HEK293 (cell line): Measurements from ENCODE around the gene SLC16A11.

Experiments used
- CTCF ChIA-PET: fragments of 350-600 bp; formaldehyde crosslinking; extraction: SDS; loops from one replicate; lab custom pipeline; 2021; ENCODE audit warnings: antibody characterized with exemption; lab: Yijun Ruan, JAX
- POLR2A ChIA-PET: fragments of 300-600 bp; formaldehyde crosslinking; extraction: SDS; loops from one replicate; lab custom pipeline; 2020; ENCODE audit warnings: antibody characterized with exemption, inconsistent platforms; lab: Yijun Ruan, JAX
- H3K27ac ChIP-seq: fragments of 200-500 bp; sonication (Bioruptor generic); 2 replicates; pipeline ENCODE4 v1.5.1; 2014; ENCODE audit warnings: low read depth, low read length, control low read depth, inconsistent platforms; ENCODE audit errors: extremely low read depth
- H3K36me3 ChIP-seq, 2 experiments: fragments of 200-500 bp in 1 of 2; sonication (Bioruptor generic) in 1 of 2; 1 replicate in 1 of 2; 2 replicates in 1 of 2; pipeline ENCODE4 v1.5.1; 2014 to 2017; ENCODE audit warnings: inconsistent platforms in 2 of 2, low read length in 2 of 2; ENCODE audit not compliant: control insufficient read depth in 2 of 2, insufficient read depth in 1 of 2
- H3K4me1 ChIP-seq: fragments of 200-500 bp; sonication (Bioruptor generic); 2 replicates; pipeline ENCODE4 v1.5.1; 2014; ENCODE audit warnings: mild to moderate bottlenecking, low read length, inconsistent platforms; ENCODE audit not compliant: control insufficient read depth, insufficient read depth
- H3K4me3 ChIP-seq: 2 replicates; pipeline ENCODE4 v1.5.1; 2011; ENCODE audit warnings: low read depth, mild to moderate bottlenecking, control low read depth, low read length, moderate library complexity
- H3K9me3 ChIP-seq: fragments of 200-500 bp; sonication (Bioruptor generic); 2 replicates; pipeline ENCODE4 v1.5.1; 2014; ENCODE audit warnings: low read depth, low read length, inconsistent platforms; ENCODE audit not compliant: control insufficient read depth, insufficient read depth
- EGR2 ChIP-seq: fragments of 450-650 bp; formaldehyde crosslinking; IDR thresholded peaks from 2 replicates; pipeline ENCODE4 v1.5.1; 2016; ENCODE audit warnings: low read depth, missing biosample characterization, missing genetic modification characterization
- GLIS2 ChIP-seq: fragments of 450-650 bp; formaldehyde crosslinking; IDR thresholded peaks from 2 replicates; pipeline ENCODE4 v1.5.1; 2016; ENCODE audit warnings: missing biosample characterization, missing genetic modification characterization
- KLF10 ChIP-seq: fragments of 450-650 bp; IDR thresholded peaks from 2 replicates; pipeline ENCODE4 v1.5.1; 2018; ENCODE audit warnings: missing biosample characterization, mild to moderate bottlenecking, missing genetic modification characterization
- REPIN1 ChIP-seq: fragments of 450-650 bp; formaldehyde crosslinking; IDR thresholded peaks from 2 replicates; pipeline ENCODE4 v1.5.1; 2017; ENCODE audit warnings: missing biosample characterization, missing genetic modification characterization, low read depth
- ZBTB48 ChIP-seq: fragments of 450-650 bp; formaldehyde crosslinking; IDR thresholded peaks from 2 replicates; pipeline ENCODE4 v1.5.1; 2016; ENCODE audit warnings: missing biosample characterization, missing genetic modification characterization
- ZFHX2 ChIP-seq: fragments of 450-650 bp; formaldehyde crosslinking; conservative IDR thresholded peaks from 2 replicates; pipeline ENCODE4 v1.5.1; 2016; ENCODE audit warnings: missing biosample characterization, missing genetic modification characterization
- ZNF138 ChIP-seq: fragments of 450-650 bp; formaldehyde crosslinking; IDR thresholded peaks from 2 replicates; pipeline ENCODE4 v1.5.1; 2016; ENCODE audit warnings: missing biosample characterization, missing genetic modification characterization, borderline replicate concordance
- ZNF19 ChIP-seq: fragments of 450-650 bp; formaldehyde crosslinking; IDR thresholded peaks from 2 replicates; pipeline ENCODE4; 2016; ENCODE audit warnings: missing biosample characterization, missing genetic modification characterization, low read depth
- ZNF211 ChIP-seq: fragments of 450-650 bp; formaldehyde crosslinking; IDR thresholded peaks from 2 replicates; pipeline ENCODE4 v1.5.1; 2016; ENCODE audit warnings: low read depth, missing biosample characterization, missing genetic modification characterization
- ZNF248 ChIP-seq: fragments of 450-650 bp; formaldehyde crosslinking; IDR thresholded peaks from 2 replicates; pipeline ENCODE4 v1.5.1; 2017; ENCODE audit warnings: missing biosample characterization, missing genetic modification characterization
- ZNF335 ChIP-seq: fragments of 450-650 bp; formaldehyde crosslinking; conservative IDR thresholded peaks from 2 replicates; pipeline ENCODE4 v1.5.1; 2016; ENCODE audit warnings: missing biosample characterization, missing genetic modification characterization
- TF ChIP-seq, protein P1 (sequence below): fragments of 450-650 bp; formaldehyde crosslinking; IDR thresholded peaks from 2 replicates; pipeline ENCODE4 v1.5.1; 2016; ENCODE audit warnings: missing biosample characterization, missing genetic modification characterization
- TF ChIP-seq, protein P2 (sequence below): fragments of 450-650 bp; formaldehyde crosslinking; IDR thresholded peaks from 2 replicates; pipeline ENCODE4 v1.5.1; 2016; ENCODE audit warnings: missing biosample characterization, missing genetic modification characterization
- TF ChIP-seq, protein P3 (sequence below): fragments of 450-650 bp; formaldehyde crosslinking; optimal IDR thresholded peaks from 2 replicates; pipeline ENCODE3; 2016; ENCODE audit warnings: missing biosample characterization, mild to moderate bottlenecking, missing genetic modification characterization
- TF ChIP-seq, protein P4 (sequence below): fragments of 450-650 bp; formaldehyde crosslinking; IDR thresholded peaks from 2 replicates; pipeline ENCODE4 v1.5.1; 2017; ENCODE audit warnings: missing biosample characterization, missing genetic modification characterization
- TF ChIP-seq, protein P5 (sequence below): fragments of 450-650 bp; formaldehyde crosslinking; IDR thresholded peaks from 2 replicates; pipeline ENCODE4 v1.5.1; 2016; ENCODE audit warnings: missing biosample characterization, missing genetic modification characterization
- TF ChIP-seq, protein P6 (sequence below): fragments of 450-650 bp; formaldehyde crosslinking; conservative IDR thresholded peaks from 2 replicates; pipeline ENCODE4 v1.5.1; 2016; ENCODE audit warnings: low read depth, missing biosample characterization, missing genetic modification characterization

SLC16A11 gene

DNA sequence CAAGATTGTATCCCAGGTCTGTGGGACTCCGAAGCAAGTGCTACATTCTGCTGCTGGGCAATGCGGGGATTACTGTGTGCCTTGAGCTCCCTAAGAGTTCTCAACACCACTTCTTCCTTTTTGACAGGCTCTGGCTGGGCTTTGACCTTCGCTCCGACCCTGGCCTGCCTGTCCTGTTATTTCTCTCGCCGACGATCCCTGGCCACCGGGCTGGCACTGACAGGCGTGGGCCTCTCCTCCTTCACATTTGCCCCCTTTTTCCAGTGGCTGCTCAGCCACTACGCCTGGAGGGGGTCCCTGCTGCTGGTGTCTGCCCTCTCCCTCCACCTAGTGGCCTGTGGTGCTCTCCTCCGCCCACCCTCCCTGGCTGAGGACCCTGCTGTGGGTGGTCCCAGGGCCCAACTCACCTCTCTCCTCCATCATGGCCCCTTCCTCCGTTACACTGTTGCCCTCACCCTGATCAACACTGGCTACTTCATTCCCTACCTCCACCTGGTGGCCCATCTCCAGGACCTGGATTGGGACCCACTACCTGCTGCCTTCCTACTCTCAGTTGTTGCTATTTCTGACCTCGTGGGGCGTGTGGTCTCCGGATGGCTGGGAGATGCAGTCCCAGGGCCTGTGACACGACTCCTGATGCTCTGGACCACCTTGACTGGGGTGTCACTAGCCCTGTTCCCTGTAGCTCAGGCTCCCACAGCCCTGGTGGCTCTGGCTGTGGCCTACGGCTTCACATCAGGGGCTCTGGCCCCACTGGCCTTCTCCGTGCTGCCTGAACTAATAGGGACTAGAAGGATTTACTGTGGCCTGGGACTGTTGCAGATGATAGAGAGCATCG is 5.6 kb downstream of the SLC16A11 start:
- ChIA-PET POLR2A (no interaction called here), CTCF (interaction anchor here (0.6 to 3.5 kb wide), 11 partner anchors 8 to 1495 kb away, joined by 3 to 33 read pairs (median 5); no protein-coding TSS in a partner anchor)
- Histone ChIP-seq H3K9me3 (no peaks in the 10 kb centered on the region), H3K36me3 (peaks cover 0 to 4% of the 10 kb centered on the region in 2 experiments; a peak in 1 of 3 replicates), H3K4me1 (peaks cover 2% of the 10 kb centered on the region; the same call in 1 of the 2 replicates), H3K27ac (no peak overlapping the region), H3K4me3 (no peak overlapping the region)
- TF ChIP-seq GLIS2 (peak; percentile 39; the same call in 1 of the 2 replicates), EGR2 (tag by site-specific recombination) (0 out of 2 replicates have a peak, but pooled peaks have one; percentile 8), ZNF19 (tag by site-specific recombination) (no peak), ZFHX2 (tag by site-specific recombination) (0 out of 2 replicates have a peak, but pooled peaks have one; percentile 23)
- TF ChIP-seq, protein P1, sequence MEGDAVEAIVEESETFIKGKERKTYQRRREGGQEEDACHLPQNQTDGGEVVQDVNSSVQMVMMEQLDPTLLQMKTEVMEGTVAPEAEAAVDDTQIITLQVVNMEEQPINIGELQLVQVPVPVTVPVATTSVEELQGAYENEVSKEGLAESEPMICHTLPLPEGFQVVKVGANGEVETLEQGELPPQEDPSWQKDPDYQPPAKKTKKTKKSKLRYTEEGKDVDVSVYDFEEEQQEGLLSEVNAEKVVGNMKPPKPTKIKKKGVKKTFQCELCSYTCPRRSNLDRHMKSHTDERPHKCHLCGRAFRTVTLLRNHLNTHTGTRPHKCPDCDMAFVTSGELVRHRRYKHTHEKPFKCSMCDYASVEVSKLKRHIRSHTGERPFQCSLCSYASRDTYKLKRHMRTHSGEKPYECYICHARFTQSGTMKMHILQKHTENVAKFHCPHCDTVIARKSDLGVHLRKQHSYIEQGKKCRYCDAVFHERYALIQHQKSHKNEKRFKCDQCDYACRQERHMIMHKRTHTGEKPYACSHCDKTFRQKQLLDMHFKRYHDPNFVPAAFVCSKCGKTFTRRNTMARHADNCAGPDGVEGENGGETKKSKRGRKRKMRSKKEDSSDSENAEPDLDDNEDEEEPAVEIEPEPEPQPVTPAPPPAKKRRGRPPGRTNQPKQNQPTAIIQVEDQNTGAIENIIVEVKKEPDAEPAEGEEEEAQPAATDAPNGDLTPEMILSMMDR (tag by site-specific recombination): peak; percentile 69

DNA sequence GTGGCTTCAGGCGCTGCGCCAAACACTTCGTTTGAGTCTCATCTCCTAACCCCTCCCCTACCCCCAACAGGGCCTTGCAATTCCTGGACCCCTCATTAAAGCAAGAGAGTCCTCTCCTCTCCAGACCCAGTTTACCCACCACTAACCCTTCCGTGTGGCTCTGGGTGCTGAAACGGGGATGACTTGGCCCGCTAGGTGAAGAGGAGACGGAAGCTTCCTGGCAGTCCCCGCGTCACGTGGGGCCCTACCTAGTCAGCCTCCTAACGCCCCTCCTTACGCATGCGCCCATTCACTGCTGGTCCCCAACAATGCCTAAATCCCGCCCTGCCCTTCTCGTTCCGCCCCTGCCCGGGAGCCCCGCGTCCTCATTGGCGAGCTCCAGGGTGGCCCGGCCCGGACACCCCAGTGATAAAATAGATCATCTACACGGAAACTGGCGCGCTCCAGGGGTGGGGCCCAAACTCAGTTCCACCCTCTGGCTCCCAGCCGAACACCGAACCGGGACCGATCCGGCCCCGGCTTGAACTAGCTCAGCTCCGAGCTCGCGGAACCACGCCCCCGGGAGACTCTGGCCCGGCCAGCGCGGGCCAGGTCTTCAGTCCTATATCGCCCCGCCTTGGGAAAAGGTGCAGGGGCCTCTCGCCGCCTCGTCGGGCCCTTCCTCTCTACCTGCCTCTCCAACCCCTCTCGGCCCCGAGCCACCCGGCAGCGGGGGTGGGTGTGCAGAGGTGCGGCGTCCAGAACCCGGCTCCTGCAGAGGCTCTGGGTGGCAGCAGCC is 8.1 kb downstream of the SLC16A11 start, which contains the start of gene SLC16A13:
Gene SLC16A13, plus strand, starts transcription at position 425 of the 778 bp plus-strand sequence. CDS start 368 bp downstream, outside the sequence.
- Histone ChIP-seq H3K27ac (peak within 1 kb of the TSS; percentile 62), H3K4me1 (0 out of 2 replicates have a peak, but pooled peaks cover 2% of the 10 kb centered on the region), H3K9me3 (no peaks in the 10 kb centered on the region), H3K4me3 (peak within 1 kb of the TSS; percentile 79), H3K36me3 (peaks cover 0 to 4% of the 10 kb centered on the region in 2 experiments; a peak in 1 of 3 replicates)
- ChIA-PET CTCF (interaction anchor here (0.6 to 3.5 kb wide), 7 partner anchors 10 to 392 kb away, joined by 3 to 33 read pairs (median 4); no protein-coding TSS in a partner anchor), POLR2A (interaction anchor here (0.6 to 1.7 kb wide), 24 partner anchors 8 to 449 kb away, joined by 3 to 21 read pairs (median 4); partner anchors contain the start of genes ACADVL, BCL6B, DLG4 and KIAA0753)
- TF ChIP-seq ZBTB48: peak; percentile 87
- TF ChIP-seq ZNF248 (tag by site-specific recombination): no peak
- TF ChIP-seq, protein P2, sequence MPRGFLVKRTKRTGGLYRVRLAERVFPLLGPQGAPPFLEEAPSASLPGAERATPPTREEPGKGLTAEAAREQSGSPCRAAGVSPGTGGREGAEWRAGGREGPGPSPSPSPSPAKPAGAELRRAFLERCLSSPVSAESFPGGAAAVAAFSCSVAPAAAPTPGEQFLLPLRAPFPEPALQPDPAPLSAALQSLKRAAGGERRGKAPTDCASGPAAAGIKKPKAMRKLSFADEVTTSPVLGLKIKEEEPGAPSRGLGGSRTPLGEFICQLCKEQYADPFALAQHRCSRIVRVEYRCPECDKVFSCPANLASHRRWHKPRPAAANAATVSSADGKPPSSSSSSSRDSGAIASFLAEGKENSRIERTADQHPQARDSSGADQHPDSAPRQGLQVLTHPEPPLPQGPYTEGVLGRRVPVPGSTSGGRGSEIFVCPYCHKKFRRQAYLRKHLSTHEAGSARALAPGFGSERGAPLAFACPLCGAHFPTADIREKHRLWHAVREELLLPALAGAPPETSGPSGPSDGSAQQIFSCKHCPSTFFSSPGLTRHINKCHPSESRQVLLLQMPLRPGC (tag by site-specific recombination): no peak
- TF ChIP-seq REPIN1 (tag by site-specific recombination): no peak
- no peak for TF ChIP-seq ZNF138 (tag by site-specific recombination)
- TF ChIP-seq, protein P3, sequence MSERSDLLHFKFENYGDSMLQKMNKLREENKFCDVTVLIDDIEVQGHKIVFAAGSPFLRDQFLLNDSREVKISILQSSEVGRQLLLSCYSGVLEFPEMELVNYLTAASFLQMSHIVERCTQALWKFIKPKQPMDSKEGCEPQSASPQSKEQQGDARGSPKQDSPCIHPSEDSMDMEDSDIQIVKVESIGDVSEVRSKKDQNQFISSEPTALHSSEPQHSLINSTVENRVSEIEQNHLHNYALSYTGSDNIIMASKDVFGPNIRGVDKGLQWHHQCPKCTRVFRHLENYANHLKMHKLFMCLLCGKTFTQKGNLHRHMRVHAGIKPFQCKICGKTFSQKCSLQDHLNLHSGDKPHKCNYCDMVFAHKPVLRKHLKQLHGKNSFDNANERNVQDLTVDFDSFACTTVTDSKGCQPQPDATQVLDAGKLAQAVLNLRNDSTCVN: peak; percentile 59
- TF ChIP-seq, protein P4, sequence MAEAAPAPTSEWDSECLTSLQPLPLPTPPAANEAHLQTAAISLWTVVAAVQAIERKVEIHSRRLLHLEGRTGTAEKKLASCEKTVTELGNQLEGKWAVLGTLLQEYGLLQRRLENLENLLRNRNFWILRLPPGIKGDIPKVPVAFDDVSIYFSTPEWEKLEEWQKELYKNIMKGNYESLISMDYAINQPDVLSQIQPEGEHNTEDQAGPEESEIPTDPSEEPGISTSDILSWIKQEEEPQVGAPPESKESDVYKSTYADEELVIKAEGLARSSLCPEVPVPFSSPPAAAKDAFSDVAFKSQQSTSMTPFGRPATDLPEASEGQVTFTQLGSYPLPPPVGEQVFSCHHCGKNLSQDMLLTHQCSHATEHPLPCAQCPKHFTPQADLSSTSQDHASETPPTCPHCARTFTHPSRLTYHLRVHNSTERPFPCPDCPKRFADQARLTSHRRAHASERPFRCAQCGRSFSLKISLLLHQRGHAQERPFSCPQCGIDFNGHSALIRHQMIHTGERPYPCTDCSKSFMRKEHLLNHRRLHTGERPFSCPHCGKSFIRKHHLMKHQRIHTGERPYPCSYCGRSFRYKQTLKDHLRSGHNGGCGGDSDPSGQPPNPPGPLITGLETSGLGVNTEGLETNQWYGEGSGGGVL (tag by site-specific recombination): no peak
- TF ChIP-seq, protein P5, sequence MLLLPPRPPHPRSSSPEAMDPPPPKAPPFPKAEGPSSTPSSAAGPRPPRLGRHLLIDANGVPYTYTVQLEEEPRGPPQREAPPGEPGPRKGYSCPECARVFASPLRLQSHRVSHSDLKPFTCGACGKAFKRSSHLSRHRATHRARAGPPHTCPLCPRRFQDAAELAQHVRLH (tag by site-specific recombination): peak; percentile 55; the same call in 1 of the 2 replicates
- no peak for TF ChIP-seq ZNF211 (tag by site-specific recombination)
- peak; percentile 94 for TF ChIP-seq ZNF335 (tag by site-specific recombination)
- TF ChIP-seq, protein P6, sequence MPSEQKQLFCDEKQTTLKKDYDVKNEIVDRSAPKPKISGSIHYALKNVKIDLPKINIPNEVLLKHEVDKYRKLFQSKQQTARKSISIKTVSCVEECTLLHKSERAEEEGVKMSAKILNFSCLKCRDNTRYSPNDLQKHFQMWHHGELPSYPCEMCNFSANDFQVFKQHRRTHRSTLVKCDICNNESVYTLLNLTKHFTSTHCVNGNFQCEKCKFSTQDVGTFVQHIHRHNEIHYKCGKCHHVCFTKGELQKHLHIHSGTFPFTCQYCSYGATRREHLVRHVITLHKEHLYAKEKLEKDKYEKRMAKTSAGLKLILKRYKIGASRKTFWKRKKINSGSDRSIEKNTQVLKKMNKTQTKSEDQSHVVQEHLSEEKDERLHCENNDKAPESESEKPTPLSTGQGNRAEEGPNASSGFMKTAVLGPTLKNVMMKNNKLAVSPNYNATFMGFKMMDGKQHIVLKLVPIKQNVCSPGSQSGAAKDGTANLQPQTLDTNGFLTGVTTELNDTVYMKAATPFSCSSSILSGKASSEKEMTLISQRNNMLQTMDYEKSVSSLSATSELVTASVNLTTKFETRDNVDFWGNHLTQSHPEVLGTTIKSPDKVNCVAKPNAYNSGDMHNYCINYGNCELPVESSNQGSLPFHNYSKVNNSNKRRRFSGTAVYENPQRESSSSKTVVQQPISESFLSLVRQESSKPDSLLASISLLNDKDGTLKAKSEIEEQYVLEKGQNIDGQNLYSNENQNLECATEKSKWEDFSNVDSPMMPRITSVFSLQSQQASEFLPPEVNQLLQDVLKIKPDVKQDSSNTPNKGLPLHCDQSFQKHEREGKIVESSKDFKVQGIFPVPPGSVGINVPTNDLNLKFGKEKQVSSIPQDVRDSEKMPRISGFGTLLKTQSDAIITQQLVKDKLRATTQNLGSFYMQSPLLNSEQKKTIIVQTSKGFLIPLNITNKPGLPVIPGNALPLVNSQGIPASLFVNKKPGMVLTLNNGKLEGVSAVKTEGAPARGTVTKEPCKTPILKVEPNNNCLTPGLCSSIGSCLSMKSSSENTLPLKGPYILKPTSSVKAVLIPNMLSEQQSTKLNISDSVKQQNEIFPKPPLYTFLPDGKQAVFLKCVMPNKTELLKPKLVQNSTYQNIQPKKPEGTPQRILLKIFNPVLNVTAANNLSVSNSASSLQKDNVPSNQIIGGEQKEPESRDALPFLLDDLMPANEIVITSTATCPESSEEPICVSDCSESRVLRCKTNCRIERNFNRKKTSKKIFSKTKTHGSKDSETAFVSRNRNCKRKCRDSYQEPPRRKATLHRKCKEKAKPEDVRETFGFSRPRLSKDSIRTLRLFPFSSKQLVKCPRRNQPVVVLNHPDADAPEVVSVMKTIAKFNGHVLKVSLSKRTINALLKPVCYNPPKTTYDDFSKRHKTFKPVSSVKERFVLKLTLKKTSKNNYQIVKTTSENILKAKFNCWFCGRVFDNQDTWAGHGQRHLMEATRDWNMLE (tag by site-specific recombination): no peak; the same call in 1 of the 2 replicates
- TF ChIP-seq KLF10: peak; percentile 40; the same call in 1 of the 2 replicates
